ENCODE results near the gene MMS19. TPM values are rescaled to one million over a fixed set of nuclear protein-coding genes. Genes with fewer than 3 reads are reported as not detected.
A peak's percentile ranks its signal among the peaks of the same experiment; 100 is the strongest.

MMS19 gene
- total RNA-seq, 3 donors from 2014 or later (not counting 1 experiment from before 2014, with no cell fraction given), result 53.8 to 68.4 (median 61.7) TPM

GRCh38 chr10:97510686-97511085, 12.5 kb upstream of the MMS19 start:
- Histone ChIP-seq H3K9me3 (ENCODE audit: control insufficient read depth, insufficient read depth, low read length) (no peaks in the 10 kb centered on the region), H3K27me3 (ENCODE audit: control insufficient read depth, insufficient read depth, low read length) (no peaks in the 10 kb centered on the region), H3K4me3 (ENCODE audit: low read length) (no peak overlapping the region), H3K4me1 (ENCODE audit: control insufficient read depth, insufficient read depth, low read length) (no peaks in the 10 kb centered on the region), H3K36me3 (ENCODE audit: control insufficient read depth, insufficient read depth, low read length) (no peaks in the 10 kb centered on the region), H3K27ac (ENCODE audit: low read length) (no peak overlapping the region)
- intact Hi-C loops (cut with micrococcal nuclease), result no loop called here
- Mint-ChIP-seq H3K27ac (no peak overlapping the region), H3K4me1 (no peaks in the 10 kb centered on the region), H3K4me3 (no peak overlapping the region), H3K27me3 (ENCODE audit: low read depth in 2 of 2) (peaks cover 11 to 14% of the 10 kb centered on the region in 2 donors), H3K9me3 (no peaks in the 10 kb centered on the region), H3K36me3 (no peaks in the 10 kb centered on the region)
- 88% methylated on average over 4 of the region's 4 CpGs for WGBS (ENCODE audit: insufficient coverage)
- ATAC-seq (no peak), DNase-seq (no peak)
- no peak for TF ChIP-seq CTCF (IDR thresholded peaks at IDR 0.05)

- Mint-ChIP-seq H3K27ac (no peak overlapping the region), H3K9me3 (no peaks in the 10 kb centered on the region), H3K4me3 (no peak overlapping the region), H3K4me1 (no peaks in the 10 kb centered on the region), H3K36me3 (no peaks in the 10 kb centered on the region), H3K27me3 (ENCODE audit: low read depth in 2 of 2) (peaks cover 6 to 7% of the 10 kb centered on the region in 2 donors)
- peak in 1 of 3 donors; percentile 27 for ATAC-seq
- no peak for DNase-seq
- 90% methylated on average over 8 of the region's 8 CpGs for WGBS (ENCODE audit: insufficient coverage)
- no peak for TF ChIP-seq CTCF (IDR thresholded peaks at IDR 0.05)
- H3K27ac ChIP-seq (ENCODE audit: low read length), result no peak overlapping the region
- H3K4me1 ChIP-seq (ENCODE audit: control insufficient read depth, insufficient read depth, low read length), result no peaks in the 10 kb centered on the region
- no peaks in the 10 kb centered on the region for H3K27me3 ChIP-seq (ENCODE audit: control insufficient read depth, insufficient read depth, low read length)
- H3K9me3 ChIP-seq (ENCODE audit: control insufficient read depth, insufficient read depth, low read length), result no peaks in the 10 kb centered on the region
- no peaks in the 10 kb centered on the region for H3K36me3 ChIP-seq (ENCODE audit: control insufficient read depth, insufficient read depth, low read length)
- no peak overlapping the region for H3K4me3 ChIP-seq (ENCODE audit: low read length)
- intact Hi-C loops (cut with micrococcal nuclease), result no loop called here
Measured at GRCh38 chr10:97509120-97509680, 11.0 kb upstream of the MMS19 start.

- no peak overlapping the region for H3K4me3 Mint-ChIP-seq
- Histone ChIP-seq H3K4me3 (ENCODE audit: low read length) (no peak overlapping the region), H3K36me3 (ENCODE audit: control insufficient read depth, insufficient read depth, low read length) (no peaks in the 10 kb centered on the region), H3K4me1 (ENCODE audit: control insufficient read depth, insufficient read depth, low read length) (no peaks in the 10 kb centered on the region), H3K27ac (ENCODE audit: low read length) (no peak overlapping the region), H3K9me3 (ENCODE audit: control insufficient read depth, insufficient read depth, low read length) (no peaks in the 10 kb centered on the region), H3K27me3 (ENCODE audit: control insufficient read depth, insufficient read depth, low read length) (no peaks in the 10 kb centered on the region)
- no peaks in the 10 kb centered on the region for H3K36me3 Mint-ChIP-seq
- WGBS (ENCODE audit: insufficient coverage), result 91% methylated on average over 1 of the region's 1 CpG
- ATAC-seq, result no peak
- intact Hi-C loops (cut with micrococcal nuclease), result no loop called here
- no peak for TF ChIP-seq CTCF (IDR thresholded peaks at IDR 0.05)
- DNase-seq, result no peak
- no peaks in the 10 kb centered on the region for H3K4me1 Mint-ChIP-seq
- H3K27ac Mint-ChIP-seq, result no peak overlapping the region
- peaks cover 6 to 8% of the 10 kb centered on the region in 2 donors for H3K27me3 Mint-ChIP-seq (ENCODE audit: low read depth in 2 of 2)
- H3K9me3 Mint-ChIP-seq, result no peaks in the 10 kb centered on the region
Measured at GRCh38 chr10:97508342-97508741, 10.1 kb upstream of the MMS19 start.

Measured in natural killer cell (primary cell).